Stimulated activated CD4-positive, alpha-beta T cell treated with anti-CD3 and anti-CD28 coated beads, TNF-alpha, amount 100 ng/mL, for 4 hours (primary cell): ENCODE data around the gene UBL5.
"Not testable (repeated sequence)": the region's sequence is repeated elsewhere in the genome, so short reads cannot be mapped to it uniquely, and the experiment has no call there.

Source experiments
- DNase-seq, 3 experiments: peaks; one replicate each; pipeline ENCODE4 v3.0.0-alpha.2; 2020; ENCODE audit warnings: low read depth in 3 of 3

Gene UBL5

DNA sequence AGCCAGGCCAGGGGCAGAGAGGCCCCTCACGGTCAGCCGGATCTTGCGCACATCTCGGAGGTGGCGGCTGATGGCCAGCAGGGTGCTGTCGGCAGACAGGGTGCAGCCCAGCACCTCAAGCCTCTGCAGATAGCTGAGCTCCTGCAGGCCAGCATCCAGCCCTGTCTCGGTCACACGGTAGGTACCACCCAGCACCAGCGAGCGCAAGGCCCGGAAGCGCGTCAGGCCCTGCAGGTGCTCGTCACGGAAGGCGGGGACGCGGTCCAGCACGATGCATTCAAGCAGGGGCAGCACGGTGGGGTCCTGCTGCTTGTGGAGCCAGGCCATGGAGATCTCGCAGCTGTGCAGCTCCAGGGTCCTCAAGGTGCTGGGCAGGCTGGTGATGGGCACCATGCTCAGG is 16.6 kb upstream of the UBL5 start:
- DNase-seq = no peak

DNA sequence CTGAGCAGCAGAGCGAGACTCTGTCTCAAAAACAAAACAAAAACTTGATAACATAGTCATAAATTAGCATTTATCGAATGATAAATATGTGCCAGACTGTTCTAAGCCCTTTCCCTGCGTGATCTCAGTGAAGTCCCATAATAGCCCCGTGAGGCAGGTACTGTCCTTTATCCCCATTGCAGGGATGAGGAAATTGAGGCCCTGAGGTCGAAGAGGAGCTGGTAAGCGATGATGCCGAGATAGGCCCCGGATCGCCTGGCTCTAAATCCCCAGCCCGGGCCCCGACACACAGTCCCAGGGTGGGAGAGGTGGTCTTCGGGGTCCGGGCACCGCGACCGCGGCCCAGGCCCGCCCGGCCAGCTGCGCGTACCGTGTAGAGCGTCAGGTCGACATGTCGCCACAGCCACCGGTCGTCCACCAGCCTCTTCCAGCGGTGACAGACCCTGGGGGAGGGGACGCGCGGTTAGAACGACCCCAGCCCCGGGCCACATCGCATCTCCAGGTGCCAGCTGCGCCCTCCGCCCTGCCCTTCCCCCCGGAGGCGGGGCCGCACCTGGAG is 9.5 kb upstream of the UBL5 start:
- DNase-seq = no peak

DNA sequence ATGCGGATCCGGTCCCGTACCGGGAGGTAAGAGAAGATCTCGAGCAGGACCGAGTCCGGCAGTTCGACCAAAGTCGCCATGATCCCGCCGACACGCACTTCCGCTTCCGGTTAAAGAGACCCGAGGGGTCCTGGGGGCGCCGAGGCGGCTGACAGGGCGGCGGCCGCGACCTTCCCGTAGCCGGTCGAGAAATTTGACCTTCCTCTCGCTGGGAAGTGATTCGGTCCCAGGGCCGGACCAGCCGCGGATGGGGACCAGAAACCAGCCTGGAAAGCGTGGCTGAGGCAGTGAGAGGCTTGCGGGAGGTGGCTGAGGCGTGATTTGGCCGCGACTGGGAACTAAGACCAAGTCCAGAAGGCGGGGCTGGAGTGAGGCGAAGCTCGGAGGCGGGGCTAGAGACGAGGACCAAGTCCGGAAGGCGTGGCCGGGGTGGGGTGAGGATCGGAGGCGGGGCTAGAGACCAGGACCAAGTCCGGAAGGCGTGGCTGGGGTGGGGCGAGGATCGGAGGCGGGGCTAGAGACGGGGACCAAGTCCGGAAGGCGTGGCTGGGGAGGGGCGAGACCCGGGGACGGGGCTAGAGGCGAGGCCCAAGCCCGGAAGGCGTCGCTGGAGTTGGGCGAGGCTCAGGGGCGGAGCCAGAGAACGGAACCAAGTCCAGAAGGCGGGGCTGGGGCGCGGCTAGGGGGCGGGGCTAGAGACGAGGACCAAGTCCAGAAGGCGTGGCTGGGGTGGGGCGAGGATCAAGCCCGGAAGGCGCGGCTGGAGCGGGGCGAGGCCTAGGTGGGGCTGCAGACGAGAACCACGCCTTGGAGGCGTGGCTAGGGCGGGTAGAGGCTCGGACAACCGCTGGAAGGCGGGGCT is 8.8 kb upstream of the UBL5 start, which contains the start of gene FBXL12:
TSS of gene FBXL12 (minus strand) at position 346 of the 862 bp plus-strand sequence. CDS start at position 80, 266 bp downstream.
- DNase-seq = peak; percentile 100

DNA sequence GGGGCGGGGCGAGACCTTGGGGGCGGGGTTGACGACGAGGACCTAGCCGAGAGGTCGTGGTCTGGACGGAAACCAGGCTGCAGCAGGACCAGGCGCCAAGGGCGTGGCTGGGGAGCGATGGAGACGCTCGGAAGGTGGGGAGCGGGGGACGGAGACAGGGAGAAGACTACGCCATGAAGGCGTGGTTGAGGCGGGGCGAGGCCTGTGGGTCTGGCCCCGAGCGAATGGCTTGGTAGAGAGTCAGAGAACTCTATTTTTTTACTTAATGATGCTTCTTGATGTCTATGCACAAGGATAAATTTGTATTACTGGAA is 8.2 kb upstream of the UBL5 start:
- DNase-seq = no peak

DNA sequence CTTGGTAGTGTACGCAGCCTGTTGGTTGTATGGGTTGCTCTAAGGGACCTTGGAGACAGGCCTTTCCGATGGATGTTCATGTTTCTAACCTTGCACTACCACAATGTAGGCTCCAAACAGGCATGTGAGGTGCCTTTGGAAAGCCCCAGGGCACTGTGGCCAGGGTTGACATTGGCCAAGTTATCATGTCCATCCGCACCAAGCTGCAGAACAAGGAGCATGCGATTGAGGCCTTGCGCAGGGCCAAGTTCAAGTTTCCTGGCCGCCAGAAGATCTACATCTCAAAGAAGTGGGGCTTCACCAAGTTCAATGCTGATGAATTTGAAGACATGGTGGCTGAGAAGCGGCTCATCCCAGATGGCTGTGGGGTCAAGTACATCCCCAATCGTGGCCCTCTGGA is 7.7 kb upstream of the UBL5 start:
- not testable (repeated sequence) for DNase-seq

DNA sequence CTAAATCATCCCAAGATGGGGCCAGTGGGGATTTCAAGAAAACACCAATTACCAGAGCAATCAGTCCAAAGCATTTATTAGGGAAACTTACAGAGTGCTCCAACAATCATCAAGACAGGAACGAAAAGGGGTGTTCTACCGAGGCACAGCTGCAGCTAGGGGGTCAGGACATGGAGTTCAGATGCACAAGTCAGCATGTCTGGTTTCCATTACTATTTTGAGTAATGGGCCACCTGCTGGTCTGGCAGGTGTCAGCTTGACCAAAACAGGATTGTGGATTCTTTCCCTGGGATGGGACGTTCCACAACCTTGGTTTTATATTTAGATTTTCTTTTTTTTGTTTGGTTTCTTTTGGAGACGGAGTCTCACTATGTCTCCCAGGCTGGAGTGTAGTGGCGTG is 3.9 kb upstream of the UBL5 start:
- DNase-seq = no peak

DNA sequence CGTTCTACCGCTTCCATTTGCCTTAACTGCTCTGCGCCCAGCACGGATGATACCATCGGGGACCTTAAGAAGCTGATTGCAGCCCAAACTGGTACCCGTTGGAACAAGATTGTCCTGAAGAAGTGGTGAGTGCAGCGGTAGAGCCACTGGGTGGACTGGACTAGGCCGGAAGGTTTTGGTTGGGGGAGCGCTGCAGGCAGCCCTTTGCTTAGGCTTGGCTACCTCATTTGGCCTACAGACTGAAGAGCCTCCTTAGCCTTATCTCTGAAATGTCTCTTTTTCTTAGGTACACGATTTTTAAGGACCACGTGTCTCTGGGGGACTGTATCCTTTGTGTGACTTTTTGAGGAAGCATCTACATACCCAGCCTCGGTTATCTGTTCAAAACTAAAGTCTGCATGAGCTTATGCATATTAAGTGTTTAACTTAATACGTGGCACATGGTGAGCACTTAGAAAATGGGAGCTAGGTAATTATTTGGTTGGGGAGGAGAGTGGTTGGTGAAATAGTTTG is 889 bp downstream of the UBL5 start:
- no peak for DNase-seq

DNA sequence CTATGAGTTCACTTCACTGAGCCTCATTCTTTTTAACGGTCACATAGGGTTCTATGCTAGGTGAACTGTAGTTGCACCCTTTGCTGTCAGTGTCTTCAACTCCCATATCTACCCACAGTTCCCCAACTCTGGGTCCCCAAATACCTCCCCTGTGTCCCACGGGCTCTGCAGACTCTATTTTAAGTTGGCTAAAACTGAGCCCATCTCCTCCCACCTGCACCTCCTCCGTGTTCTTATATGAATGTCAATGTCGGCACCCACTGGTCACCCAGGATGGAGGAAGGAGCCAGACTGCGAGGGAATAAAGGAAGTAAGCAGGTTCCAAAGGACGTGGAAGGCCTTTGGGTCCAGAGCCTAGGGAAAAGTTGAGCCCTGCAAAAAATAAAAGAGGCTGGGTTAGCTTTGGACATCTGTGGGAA is 6.6 kb downstream of the UBL5 start:
- no peak for DNase-seq

DNA sequence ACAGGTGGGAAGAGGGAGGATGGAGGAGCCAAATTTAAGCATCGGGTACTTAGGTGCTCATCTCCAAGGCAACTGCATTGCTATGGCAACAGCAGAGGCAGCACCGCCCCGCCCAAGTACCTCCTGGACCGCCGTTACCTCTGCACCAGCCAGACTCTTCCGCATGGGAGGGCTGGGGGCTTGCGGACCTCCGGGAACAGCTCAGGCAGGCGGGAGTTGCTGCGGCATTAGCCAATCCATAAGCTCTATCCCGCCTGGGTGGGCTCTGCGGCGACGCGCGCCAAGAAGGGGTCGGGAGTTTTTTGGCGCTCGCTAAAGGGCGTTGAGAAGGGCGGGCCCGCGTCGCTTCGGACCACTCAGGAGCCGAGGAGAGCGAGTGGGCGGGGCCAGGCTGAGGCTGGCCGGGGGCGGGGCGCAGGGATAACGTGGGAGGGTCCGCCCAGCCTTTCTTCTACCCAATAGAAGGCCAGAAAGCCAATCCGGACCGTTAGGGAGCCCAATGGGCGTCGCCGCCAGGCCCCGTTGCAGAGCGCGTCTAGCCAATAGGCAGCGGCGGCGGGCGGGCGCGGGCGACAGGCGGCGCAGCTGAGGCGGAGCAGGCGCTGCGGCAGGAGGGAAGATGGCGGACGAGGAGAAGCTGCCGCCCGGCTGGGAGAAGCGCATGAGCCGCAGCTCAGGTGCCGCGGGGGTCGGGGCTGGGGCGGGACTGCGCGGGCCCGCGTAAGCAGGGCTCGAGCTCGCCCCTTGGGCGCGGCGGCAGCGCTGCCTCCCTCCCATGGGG is 7.2 kb downstream of the UBL5 start, which contains the start of gene PIN1:
TSS of gene PIN1 (plus strand) at position 593 of the 781 bp plus-strand sequence. CDS start at position 620, 27 bp downstream.
- DNase-seq = peak; percentile 98 to 99 (median 98)

DNA sequence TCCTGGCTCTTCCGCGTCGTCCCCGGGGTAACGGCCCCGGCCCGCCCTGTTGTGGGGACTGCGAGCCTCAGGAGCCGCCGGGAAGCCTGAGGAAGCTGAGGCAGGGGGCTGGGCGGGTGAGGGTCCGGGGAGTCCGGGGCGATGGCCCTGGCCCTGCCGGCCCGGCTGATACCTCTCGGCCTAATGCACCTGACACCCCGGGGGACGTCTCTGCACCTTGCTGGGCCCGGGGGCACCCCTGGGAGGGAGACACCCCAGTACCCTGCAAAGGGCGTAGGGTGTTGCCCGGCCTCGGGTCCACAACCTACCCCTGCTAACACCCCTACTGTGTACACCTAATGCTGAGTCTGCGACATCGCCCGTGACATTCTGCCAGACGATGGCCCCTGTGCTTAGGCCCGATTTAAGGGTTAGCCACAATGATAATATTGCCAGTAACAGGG is 7.8 kb downstream of the UBL5 start:
- peak in 1 of 3 experiments; percentile 18 for DNase-seq

DNA sequence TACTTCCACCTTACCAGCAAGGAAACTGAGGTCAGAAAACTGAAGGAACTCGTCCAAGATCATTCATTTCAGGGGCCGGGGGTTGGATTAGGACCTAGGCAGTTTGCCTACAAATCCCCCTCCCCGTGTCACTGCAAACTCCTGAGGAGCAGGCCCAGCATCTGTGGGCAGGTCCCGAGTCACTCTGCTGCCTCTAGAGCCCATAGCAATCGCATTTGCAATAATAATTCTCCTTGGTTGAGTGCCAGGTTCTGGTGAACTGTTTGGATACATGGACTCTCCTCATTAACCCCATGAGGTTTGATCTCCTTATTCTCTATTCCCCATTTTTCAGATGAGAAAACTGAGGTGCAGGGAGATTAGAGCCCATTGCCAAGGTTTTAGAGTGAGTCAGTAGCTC is 8.3 kb downstream of the UBL5 start:
- DNase-seq = no peak

DNA sequence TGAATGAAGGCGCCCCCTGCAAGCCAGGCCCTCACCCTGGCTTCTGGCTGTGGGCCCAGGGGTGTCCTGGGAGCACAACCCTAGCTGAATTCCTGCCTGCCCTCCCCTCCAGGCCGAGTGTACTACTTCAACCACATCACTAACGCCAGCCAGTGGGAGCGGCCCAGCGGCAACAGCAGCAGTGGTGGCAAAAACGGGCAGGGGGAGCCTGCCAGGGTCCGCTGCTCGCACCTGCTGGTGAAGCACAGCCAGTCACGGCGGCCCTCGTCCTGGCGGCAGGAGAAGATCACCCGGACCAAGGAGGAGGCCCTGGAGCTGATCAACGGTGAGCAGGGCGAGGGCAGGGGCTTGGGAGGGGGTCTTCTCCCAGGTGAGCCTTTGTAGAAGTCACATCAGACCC is 10.6 kb downstream of the UBL5 start:
- no peak for DNase-seq

DNA sequence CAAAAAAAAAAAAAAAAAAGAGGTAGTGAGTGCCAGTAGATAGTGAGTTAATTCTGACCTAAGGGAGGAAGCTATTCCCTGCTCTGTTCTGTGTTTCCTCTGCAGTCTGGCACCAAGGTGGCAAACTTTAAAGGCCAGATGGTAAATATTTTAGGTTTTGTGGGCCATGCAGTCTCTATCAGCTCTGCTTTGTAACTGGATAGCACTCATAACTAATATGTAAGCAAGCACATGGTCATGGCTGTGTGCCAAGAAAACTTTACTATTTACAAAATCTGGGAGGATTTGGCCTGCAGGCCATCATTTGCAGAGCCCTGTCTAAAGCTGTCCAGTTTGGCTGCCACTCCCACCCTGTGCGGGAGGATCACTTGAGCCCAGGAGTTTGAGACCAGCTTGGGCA is 11.7 kb downstream of the UBL5 start:
- DNase-seq = no peak

DNA sequence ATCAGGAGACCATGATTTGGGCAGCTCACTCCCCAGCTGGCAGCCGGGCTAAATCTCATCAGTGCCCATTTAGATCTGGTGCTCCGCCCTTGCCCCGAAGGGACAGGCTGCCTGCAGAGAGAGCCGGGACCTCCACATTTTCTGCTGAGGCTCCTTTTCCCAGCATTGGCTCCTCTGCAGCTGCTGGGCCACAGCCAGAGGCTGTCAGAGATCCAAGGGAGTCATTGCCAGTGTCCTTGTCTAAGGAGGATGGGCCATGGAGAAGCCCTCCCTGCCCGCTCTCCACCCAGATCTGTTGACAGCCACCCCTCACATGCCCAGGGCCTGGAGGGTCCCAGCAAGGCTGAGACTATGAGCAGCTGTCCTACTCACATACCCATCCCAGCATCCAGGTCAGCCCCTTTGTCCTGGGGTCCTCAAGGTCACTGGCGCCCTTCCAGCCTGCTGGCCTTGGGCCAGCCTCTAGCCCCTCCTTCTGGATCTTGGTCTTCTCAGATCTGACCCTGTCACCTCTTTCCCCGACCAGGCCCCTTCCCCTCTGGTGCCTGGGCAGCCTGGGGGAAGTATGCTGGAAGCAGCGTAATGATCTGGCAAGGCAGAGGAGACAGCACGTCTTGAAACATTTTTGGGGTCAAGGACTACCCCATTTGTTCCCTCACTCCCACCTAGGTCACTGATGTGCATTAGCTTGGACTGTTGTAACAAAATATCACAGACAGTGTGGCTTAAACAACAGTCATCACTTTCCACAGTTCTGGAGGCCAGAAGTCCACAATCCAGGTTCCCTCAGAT is 15.3 kb downstream of the UBL5 start:
- DNase-seq = no peak

DNA sequence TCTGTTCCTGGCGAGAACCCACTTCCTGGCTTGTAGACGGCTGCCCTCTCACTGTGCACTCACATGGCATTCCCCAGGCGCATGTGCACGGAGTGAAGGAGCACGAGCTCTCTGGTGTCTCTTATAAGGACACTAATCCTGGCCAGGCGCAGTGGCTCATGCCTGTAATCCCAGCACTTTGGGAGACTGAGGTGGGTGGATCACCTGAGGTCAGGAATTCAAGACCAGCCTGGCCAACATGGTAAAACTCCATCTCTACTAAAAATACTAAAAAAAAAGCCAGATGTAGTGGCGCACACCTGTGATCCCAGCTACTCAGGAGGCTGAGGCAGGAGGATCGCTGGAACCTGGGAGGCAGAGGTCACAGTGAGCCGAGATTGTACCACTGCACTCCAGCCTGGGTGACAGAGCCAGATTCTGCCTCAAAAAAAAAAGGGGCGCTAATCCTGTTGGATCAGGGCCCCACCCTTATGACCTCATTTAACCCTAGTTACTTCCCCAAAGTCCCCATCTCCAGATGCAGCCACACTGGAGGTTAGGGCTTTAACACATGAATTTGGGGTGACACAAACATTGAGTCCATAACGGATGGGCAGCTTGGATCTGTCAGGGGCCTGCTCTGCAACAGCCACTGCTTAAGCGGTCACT is 16.0 kb downstream of the UBL5 start:
- DNase-seq = not testable (repeated sequence)

DNA sequence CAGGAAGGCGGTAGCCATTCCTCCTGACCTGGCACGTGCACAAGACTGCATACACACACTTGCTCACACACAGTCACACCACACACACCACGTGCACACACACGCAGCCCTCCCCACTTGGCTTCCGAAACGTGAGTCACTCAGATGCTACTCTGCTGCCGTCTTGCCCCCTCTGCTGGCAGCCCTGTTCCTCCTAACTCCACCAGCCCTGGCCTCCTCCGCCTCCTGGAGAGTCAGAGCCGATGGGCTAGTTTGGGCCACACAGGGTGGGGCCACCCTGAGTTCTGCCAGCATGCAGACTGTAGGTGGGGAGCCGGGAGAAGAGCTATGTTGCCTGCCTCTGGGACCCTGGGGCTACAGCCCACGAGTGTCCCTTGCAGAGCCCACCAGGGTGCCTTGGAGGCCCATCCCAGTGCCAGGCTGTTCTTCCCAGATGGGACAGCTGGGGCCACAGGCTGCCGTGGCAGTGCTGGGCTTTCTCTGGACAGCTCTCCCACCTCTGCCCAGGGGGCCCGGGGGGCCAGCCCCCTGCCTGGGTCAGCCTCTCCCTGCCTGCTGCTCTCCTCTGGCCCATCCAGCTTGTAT is 19.5 kb downstream of the UBL5 start:
- DNase-seq = peak in 1 of 3 experiments; percentile 34

DNA sequence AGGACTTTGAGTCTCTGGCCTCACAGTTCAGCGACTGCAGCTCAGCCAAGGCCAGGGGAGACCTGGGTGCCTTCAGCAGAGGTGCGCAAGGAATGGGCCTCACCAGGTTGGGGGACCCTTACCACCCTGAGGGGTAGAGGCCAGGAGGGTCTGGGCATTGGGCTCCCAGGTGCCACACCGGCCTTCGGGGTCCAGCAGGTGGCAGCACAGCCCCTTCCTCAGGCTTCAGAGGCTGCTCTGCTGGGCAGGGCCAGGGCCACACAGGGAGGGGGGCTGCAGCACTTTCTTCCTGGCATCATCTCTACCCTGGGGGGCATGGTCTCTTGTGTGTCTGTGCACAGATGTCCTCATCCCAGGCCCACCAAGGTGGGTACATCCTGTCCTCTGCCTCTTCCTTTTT is 20.3 kb downstream of the UBL5 start:
- no peak for DNase-seq

DNA sequence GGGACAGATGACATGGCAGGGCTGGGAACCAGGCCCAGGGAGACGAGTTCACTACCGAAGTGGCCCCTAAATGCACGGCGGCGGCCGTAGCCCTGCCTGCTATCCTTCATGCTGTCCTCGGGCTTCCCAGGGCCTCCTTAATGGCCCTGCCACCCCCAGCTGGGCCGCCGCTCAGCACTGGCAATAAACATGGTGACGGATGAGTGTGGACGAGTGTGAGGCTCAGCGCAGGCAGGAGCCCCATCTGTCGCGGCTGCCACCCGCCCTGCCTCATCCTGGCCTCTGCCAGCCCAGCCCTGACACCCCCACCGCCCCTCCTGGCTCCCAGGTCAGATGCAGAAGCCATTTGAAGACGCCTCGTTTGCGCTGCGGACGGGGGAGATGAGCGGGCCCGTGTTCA is 21.0 kb downstream of the UBL5 start:
- DNase-seq = no peak

DNA sequence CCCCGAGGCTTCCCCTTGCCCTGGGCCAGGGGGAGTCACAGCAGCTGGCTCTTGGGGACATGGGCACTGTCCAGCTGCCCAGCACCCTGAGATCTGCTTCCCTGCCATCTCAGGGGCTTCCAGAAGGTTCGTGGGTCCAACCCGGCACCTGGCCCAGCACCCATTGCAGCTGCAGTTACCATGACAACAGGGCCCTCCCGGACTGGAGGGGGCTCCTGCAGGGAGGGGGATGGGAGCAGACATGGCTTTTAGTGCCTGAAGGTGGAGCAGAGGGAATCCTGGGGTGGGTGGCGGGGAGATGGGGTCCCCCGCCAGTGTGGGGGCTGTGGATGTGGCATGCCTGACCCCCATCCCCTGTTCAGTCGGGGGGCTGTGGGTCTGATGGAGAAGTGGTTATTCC is 22.1 kb downstream of the UBL5 start:
- DNase-seq = no peak

DNA sequence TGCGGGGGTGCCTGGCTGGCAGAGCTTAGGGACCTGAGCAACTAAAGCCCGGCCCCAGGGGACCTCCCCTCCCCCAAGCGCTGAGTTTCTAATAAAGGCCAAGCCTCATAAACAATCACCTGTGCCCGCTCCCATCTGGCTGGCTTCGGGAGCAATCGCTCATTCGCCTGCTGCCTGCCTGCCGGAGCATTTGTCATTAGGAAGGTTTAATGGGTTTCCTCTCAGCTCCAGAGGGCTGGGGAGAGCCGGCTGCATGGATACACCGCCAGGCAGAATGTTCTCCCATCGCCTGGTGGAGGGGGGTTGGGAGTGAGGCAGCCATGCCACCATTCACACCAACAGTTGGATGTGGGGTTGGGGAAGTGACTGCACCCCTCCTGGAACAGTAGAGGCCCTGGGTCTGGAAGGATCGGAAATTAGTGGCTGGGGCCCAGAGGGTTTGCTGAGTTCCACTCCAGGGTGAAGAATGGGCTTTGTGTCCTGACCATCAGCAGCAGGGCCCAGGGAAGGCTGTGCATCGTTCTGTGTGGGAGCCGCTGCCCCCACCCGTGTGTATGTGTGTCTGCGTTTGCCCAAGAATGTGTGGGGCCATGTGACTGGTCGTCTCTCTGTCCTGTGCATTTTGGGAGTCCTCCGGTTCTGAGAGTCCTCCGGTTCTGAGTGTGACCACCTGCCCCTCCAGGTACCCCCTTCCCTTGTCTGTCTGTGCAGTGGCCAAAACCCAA is 22.7 kb downstream of the UBL5 start:
- no peak for DNase-seq
